ENCODE results near the gene SLC41A1. TPM values are rescaled to one million over a fixed set of nuclear protein-coding genes. Genes with fewer than 3 reads are reported as not detected.

Gene SLC41A1
- total and polyA plus RNA-seq, 9 of the 15 experiments (the other 6 are each of a cell fraction or from before 2014, with no cell fraction given) = 4.1 to 29.3 (median 11.4) TPM

- TF ChIP-seq JUN (IDR thresholded peaks at IDR 0.05; ENCODE audit: borderline replicate concordance, low read depth, low read length) (no peak; the same call in 1 of the 2 replicates), JUN (CRISPR knock-in tag; IDR thresholded peaks at IDR 0.05; ENCODE audit: borderline replicate concordance) (no peak), SMARCE1 (IDR thresholded peaks at IDR 0.05) (peak; percentile 65), CCAR2 (IDR thresholded peaks at IDR 0.05; ENCODE audit: low read depth, low read length) (no peak), SRSF9 (IDR thresholded peaks at IDR 0.05; ENCODE audit: borderline replicate concordance, low read depth, low read length) (no peak), SMAD3 (CRISPR knock-in tag; conservative IDR thresholded peaks at IDR 0.05) (0 out of 2 replicates have a peak, but pooled peaks have one; percentile 32), TBL1XR1 (IDR thresholded peaks at IDR 0.05; ENCODE audit: low read length in 2 of 2) (no peak), NFRKB (IDR thresholded peaks at IDR 0.05; ENCODE audit: low read depth) (0 out of 2 replicates have a peak, but pooled peaks have one; percentile 31), NCOA6 (IDR thresholded peaks at IDR 0.05) (peak; percentile 78), MIER1 (IDR thresholded peaks at IDR 0.05; ENCODE audit: low read depth) (0 out of 2 replicates have a peak, but pooled peaks have one; percentile 31), ZNF668 (CRISPR knock-in tag; IDR thresholded peaks at IDR 0.05) (peak; percentile 75; the same call in 1 of the 2 replicates), U2AF2 (optimal IDR thresholded peaks at IDR 0.05; ENCODE audit: low read depth, low read length) (no peak), RHOXF2B (CRISPR knock-in tag; conservative IDR thresholded peaks at IDR 0.05) (no peak), FOS (IDR thresholded peaks at IDR 0.05; ENCODE audit: extremely low read depth, insufficient read length) (no peak), CREM (IDR thresholded peaks at IDR 0.05; ENCODE audit: low read depth) (peak; percentile 84), CC2D1A (IDR thresholded peaks at IDR 0.05) (no peak)
- TF ChIP-seq, protein P1, sequence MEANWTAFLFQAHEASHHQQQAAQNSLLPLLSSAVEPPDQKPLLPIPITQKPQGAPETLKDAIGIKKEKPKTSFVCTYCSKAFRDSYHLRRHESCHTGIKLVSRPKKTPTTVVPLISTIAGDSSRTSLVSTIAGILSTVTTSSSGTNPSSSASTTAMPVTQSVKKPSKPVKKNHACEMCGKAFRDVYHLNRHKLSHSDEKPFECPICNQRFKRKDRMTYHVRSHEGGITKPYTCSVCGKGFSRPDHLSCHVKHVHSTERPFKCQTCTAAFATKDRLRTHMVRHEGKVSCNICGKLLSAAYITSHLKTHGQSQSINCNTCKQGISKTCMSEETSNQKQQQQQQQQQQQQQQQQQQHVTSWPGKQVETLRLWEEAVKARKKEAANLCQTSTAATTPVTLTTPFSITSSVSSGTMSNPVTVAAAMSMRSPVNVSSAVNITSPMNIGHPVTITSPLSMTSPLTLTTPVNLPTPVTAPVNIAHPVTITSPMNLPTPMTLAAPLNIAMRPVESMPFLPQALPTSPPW (CRISPR knock-in tag; IDR thresholded peaks at IDR 0.05) = peak; percentile 50
- TF ChIP-seq, protein P2, sequence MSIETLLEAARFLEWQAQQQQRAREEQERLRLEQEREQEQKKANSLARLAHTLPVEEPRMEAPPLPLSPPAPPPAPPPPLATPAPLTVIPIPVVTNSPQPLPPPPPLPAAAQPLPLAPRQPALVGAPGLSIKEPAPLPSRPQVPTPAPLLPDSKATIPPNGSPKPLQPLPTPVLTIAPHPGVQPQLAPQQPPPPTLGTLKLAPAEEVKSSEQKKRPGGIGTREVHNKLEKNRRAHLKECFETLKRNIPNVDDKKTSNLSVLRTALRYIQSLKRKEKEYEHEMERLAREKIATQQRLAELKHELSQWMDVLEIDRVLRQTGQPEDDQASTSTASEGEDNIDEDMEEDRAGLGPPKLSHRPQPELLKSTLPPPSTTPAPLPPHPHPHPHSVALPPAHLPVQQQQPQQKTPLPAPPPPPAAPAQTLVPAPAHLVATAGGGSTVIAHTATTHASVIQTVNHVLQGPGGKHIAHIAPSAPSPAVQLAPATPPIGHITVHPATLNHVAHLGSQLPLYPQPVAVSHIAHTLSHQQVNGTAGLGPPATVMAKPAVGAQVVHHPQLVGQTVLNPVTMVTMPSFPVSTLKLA (conservative IDR thresholded peaks at IDR 0.05) = peak; percentile 81 to 89
- TF ChIP-seq, protein P3, sequence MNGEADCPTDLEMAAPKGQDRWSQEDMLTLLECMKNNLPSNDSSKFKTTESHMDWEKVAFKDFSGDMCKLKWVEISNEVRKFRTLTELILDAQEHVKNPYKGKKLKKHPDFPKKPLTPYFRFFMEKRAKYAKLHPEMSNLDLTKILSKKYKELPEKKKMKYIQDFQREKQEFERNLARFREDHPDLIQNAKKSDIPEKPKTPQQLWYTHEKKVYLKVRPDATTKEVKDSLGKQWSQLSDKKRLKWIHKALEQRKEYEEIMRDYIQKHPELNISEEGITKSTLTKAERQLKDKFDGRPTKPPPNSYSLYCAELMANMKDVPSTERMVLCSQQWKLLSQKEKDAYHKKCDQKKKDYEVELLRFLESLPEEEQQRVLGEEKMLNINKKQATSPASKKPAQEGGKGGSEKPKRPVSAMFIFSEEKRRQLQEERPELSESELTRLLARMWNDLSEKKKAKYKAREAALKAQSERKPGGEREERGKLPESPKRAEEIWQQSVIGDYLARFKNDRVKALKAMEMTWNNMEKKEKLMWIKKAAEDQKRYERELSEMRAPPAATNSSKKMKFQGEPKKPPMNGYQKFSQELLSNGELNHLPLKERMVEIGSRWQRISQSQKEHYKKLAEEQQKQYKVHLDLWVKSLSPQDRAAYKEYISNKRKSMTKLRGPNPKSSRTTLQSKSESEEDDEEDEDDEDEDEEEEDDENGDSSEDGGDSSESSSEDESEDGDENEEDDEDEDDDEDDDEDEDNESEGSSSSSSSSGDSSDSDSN (IDR thresholded peaks at IDR 0.05; ENCODE audit: borderline replicate concordance in 1 of 2, low read depth in 2 of 2, low read length in 2 of 2) = no peak
- TF ChIP-seq, protein P4, sequence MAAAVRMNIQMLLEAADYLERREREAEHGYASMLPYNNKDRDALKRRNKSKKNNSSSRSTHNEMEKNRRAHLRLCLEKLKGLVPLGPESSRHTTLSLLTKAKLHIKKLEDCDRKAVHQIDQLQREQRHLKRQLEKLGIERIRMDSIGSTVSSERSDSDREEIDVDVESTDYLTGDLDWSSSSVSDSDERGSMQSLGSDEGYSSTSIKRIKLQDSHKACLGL (CRISPR knock-in tag; IDR thresholded peaks at IDR 0.05; ENCODE audit: borderline replicate concordance, poor library complexity, severe bottlenecking) = no peak
- TF ChIP-seq, protein P5, sequence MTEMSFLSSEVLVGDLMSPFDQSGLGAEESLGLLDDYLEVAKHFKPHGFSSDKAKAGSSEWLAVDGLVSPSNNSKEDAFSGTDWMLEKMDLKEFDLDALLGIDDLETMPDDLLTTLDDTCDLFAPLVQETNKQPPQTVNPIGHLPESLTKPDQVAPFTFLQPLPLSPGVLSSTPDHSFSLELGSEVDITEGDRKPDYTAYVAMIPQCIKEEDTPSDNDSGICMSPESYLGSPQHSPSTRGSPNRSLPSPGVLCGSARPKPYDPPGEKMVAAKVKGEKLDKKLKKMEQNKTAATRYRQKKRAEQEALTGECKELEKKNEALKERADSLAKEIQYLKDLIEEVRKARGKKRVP (CRISPR knock-in tag; IDR thresholded peaks at IDR 0.05) = no peak
These were observed 37.8 kb downstream of the SLC41A1 start, which contains the start of gene RAB29 (continued) for GRCh38 chr1:205775015-205775716.

Data from K562 (cell line).